Measurements from ENCODE around the gene SCARB1. TPM values are rescaled to one million over a fixed set of nuclear protein-coding genes. Genes with fewer than 3 reads are reported as not detected.
A peak's percentile ranks its signal among the peaks of the same experiment; 100 is the strongest.

The SCARB1 gene
- total RNA-seq, 2 experiments from 2014 or later, result 22.9 to 24.1 TPM

- POLR2A ChIA-PET, result no interaction called here
- DNase-seq, result no peak
- Mint-ChIP-seq H3K27ac (no peak overlapping the region), H3K36me3 (ENCODE audit: low read depth) (peaks cover 2% of the 10 kb centered on the region), H3K9me3 (ENCODE audit: low read depth) (peaks cover 18% of the 10 kb centered on the region), H3K27me3 (peaks cover 20% of the 10 kb centered on the region), H3K4me3 (no peak overlapping the region), H3K4me1 (peaks cover 18% of the 10 kb centered on the region)
- no peak for ATAC-seq
- CTCF ChIA-PET, result interaction anchor here (1.3 to 1.5 kb wide), 2 partner anchors 15 to 16 kb away, joined by 4 to 6 read pairs; no protein-coding TSS in a partner anchor
- intact Hi-C loops (cut with DNase I, micrococcal nuclease), result no loop called here
Measured at GRCh38 chr12:124756760-124757159, 106.9 kb downstream of the SCARB1 start.

DNA sequence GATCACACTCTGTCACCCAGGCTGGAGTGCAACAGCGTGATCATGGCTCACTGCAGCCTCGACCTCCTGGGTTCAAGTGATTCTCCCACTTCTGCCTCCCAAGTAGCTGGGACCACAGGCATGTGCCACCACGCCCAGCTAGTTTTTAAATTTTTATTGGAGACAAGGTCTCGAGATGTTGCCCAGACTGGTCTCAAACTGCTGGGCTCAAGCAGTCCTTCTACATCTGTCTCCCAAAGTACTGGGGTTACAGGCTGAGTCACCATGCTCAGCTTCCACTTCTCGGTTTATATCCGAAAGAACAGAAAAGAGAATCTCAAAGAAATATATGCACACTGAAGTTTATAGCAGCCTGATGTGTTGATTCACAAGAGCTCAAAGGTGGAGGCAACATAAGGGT, 107.5 kb downstream of the SCARB1 start:
- Mint-ChIP-seq H3K9me3 (ENCODE audit: low read depth) (peaks cover 18% of the 10 kb centered on the region), H3K4me1 (peaks cover 13% of the 10 kb centered on the region), H3K27me3 (peaks cover 20% of the 10 kb centered on the region), H3K36me3 (ENCODE audit: low read depth) (peaks cover 2% of the 10 kb centered on the region), H3K27ac (no peak overlapping the region), H3K4me3 (no peak overlapping the region)
- ATAC-seq, result no peak
- no peak for DNase-seq
- CTCF ChIA-PET, result interaction anchor here (1.3 to 1.5 kb wide), 2 partner anchors 16 kb away, joined by 4 to 6 read pairs; no protein-coding TSS in a partner anchor
- intact Hi-C loops (cut with DNase I, micrococcal nuclease), result no loop called here
- POLR2A ChIA-PET, result no interaction called here

DNA sequence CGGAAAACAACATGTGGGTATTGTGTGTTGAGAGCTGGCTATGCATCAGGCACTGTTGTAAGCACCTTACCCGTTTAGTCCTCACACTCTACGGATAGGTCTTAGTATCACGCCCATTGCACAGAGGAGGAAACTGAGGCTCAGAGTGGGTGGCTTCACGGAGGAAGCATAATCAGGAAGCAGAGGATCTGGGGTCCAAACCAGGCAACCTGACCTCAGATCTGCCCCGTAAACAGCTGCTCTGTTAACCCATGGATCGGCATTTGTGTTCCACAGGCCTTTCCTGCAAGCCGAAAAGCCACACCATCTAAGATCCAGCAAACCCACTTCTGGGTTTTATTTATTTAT, 107.9 kb downstream of the SCARB1 start:
- POLR2A ChIA-PET, result interaction anchor here (0.7 kb wide), 1 partner anchor 692 kb away, joined by 5 read pairs; no protein-coding TSS in a partner anchor
- no peak for ATAC-seq

DNA sequence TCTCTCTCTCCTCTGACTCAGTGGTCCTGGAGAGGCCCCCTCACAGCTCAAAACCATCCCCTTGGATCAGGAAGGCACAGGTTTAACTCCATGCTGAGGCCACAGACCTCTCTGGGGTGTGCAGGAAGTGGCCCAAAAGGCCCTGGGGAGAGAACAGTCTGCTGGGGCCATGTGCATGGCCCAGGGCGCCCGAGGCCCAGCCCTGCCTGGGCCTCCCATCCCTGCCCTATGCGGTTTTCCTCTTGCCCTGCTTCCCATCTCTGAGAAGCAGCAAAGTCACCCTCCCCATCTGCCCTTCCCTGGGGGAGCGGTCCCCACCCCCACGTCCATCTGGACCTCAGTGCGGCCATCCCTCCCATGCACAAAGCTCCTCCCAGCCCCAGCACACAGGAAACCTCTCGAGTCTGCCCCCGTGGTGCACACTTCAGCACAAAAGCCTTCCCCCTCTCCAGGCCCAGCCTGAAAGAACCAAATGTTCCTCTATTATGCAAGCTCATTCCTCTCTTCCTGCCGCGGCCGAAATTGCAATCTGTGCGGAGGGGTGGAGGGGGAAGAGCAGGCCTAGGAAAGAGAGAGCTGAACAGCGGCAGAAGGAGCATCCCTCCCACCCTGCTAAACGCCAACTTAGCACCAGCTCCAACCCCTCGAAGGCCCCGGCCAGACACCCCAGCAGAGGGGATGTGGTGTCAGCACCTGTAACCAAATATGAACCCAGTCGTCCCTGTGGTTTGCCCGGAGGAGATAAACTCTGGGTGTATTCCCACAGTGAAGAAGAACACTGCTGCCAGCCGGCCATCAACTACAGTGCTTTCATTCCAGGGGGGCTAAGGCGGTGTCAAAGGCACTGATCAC, 108.5 kb downstream of the SCARB1 start:
- H3K9me3 Mint-ChIP-seq (ENCODE audit: low read depth), result peaks cover 18% of the 10 kb centered on the region
- H3K4me3 Mint-ChIP-seq, result no peak overlapping the region
- ChIA-PET POLR2A (interaction anchor here (0.7 kb wide), 1 partner anchor 691 kb away, joined by 5 read pairs; no protein-coding TSS in a partner anchor), CTCF (interaction anchor here (1.3 kb wide), 1 partner anchor 17 kb away, joined by 4 read pairs; no protein-coding TSS in a partner anchor)
- peaks cover 19% of the 10 kb centered on the region for H3K27me3 Mint-ChIP-seq
- peaks cover 2% of the 10 kb centered on the region for H3K36me3 Mint-ChIP-seq (ENCODE audit: low read depth)
- H3K4me1 Mint-ChIP-seq, result peaks cover 7% of the 10 kb centered on the region
- H3K27ac Mint-ChIP-seq, result no peak overlapping the region
- intact Hi-C loops (cut with DNase I, micrococcal nuclease), result no loop called here
- peak; percentile 33 for ATAC-seq
- DNase-seq, result no peak

More for the DNA sequence above, 107.9 kb downstream of the SCARB1 start:
- CTCF ChIA-PET, result interaction anchor here (1.3 to 1.5 kb wide), 2 partner anchors 15 to 16 kb away, joined by 4 to 6 read pairs; no protein-coding TSS in a partner anchor
- Mint-ChIP-seq H3K4me1 (peaks cover 10% of the 10 kb centered on the region), H3K9me3 (ENCODE audit: low read depth) (peaks cover 18% of the 10 kb centered on the region), H3K4me3 (no peak overlapping the region), H3K27me3 (peaks cover 20% of the 10 kb centered on the region), H3K27ac (no peak overlapping the region), H3K36me3 (ENCODE audit: low read depth) (peaks cover 2% of the 10 kb centered on the region)
- intact Hi-C loops (cut with DNase I, micrococcal nuclease), result no loop called here
- no peak for DNase-seq

DNA sequence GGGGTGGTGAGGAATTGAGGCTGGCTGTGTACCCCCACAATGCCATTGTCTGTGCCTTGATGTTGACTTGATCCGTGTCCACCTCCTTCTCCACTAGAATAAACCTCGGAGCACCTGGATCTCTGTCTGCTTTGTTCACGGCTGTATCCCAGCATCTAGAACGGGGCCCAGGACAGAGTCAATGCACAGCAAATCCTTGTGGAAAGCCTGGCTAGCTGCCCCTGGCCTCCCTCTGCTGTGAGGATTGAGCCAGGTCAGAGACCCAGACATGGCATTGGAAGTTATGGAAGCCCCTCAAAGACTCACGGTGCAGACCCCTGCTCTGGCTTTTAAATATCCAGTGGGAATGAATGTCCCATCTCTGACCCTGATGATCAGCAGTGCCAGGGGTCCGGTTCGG, 109.2 kb downstream of the SCARB1 start:
- intact Hi-C loops (cut with DNase I, micrococcal nuclease), result no loop called here

GRCh38 chr12:124753993-124754392, 109.7 kb downstream of the SCARB1 start:
- DNase-seq (no peak), ATAC-seq (no peak)
- H3K9me3 Mint-ChIP-seq (ENCODE audit: low read depth), result peaks cover 18% of the 10 kb centered on the region
- no peak overlapping the region for H3K4me3 Mint-ChIP-seq
- peaks cover 7% of the 10 kb centered on the region for H3K4me1 Mint-ChIP-seq
- H3K36me3 Mint-ChIP-seq (ENCODE audit: low read depth), result peaks cover 2% of the 10 kb centered on the region
- peaks cover 20% of the 10 kb centered on the region for H3K27me3 Mint-ChIP-seq
- ChIA-PET CTCF (interaction anchor here (0.7 to 1.5 kb wide), 3 partner anchors 9 to 13 kb away, joined by 3 to 8 read pairs (median 4); no protein-coding TSS in a partner anchor), POLR2A (no interaction called here)
- intact Hi-C loops (cut with DNase I, micrococcal nuclease), result no loop called here
- H3K27ac Mint-ChIP-seq, result no peak overlapping the region

More for the DNA sequence above, 109.2 kb downstream of the SCARB1 start:
- Mint-ChIP-seq H3K4me3 (no peak overlapping the region), H3K36me3 (ENCODE audit: low read depth) (peaks cover 2% of the 10 kb centered on the region), H3K27ac (no peak overlapping the region), H3K27me3 (peaks cover 20% of the 10 kb centered on the region), H3K4me1 (peaks cover 7% of the 10 kb centered on the region), H3K9me3 (ENCODE audit: low read depth) (peaks cover 18% of the 10 kb centered on the region)
- ChIA-PET CTCF (interaction anchor here (1.5 kb wide), 1 partner anchor 10 kb away, joined by 4 read pairs; no protein-coding TSS in a partner anchor), POLR2A (no interaction called here)
- ATAC-seq, result no peak
- no peak for DNase-seq

DNA sequence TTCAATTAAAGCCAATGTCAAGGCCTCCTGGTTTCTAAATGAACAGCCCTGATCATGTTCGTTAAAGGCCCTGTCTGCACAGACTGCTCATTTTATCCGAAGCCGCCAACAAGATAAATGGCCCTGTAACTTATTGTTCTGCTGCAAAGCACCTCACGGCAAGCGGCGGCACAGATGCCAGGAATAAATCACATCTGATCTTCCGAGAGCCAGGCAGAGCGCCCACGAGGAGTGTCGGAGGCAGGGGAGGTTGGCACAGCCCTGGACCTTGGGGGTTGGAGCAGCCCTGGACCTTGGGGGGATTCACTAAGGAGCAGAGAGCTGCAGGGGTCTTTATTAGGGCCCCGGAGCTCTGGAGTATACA, 110.5 kb downstream of the SCARB1 start:
- Mint-ChIP-seq H3K27ac (no peak overlapping the region), H3K4me1 (peaks cover 7% of the 10 kb centered on the region), H3K36me3 (ENCODE audit: low read depth) (peaks cover 2% of the 10 kb centered on the region), H3K9me3 (ENCODE audit: low read depth) (peaks cover 18% of the 10 kb centered on the region), H3K4me3 (no peak overlapping the region), H3K27me3 (peaks cover 20% of the 10 kb centered on the region)
- no peak for ATAC-seq
- intact Hi-C loops (cut with DNase I, micrococcal nuclease), result no loop called here
- DNase-seq, result no peak
- POLR2A ChIA-PET, result no interaction called here
- CTCF ChIA-PET, result interaction anchor here (0.7 to 1.5 kb wide), 3 partner anchors 9 to 12 kb away, joined by 3 to 8 read pairs (median 4); no protein-coding TSS in a partner anchor

- ChIA-PET POLR2A (interaction anchor here (0.5 kb wide), 1 partner anchor 8 kb away, joined by 7 read pairs; no protein-coding TSS in a partner anchor), CTCF (interaction anchor here (1.5 to 1.7 kb wide), 2 partner anchors 12 to 13 kb away, joined by 4 read pairs; no protein-coding TSS in a partner anchor)
- peaks cover 20% of the 10 kb centered on the region for H3K27me3 Mint-ChIP-seq
- intact Hi-C loops (cut with DNase I, micrococcal nuclease), result no loop called here
- peaks cover 7% of the 10 kb centered on the region for H3K4me1 Mint-ChIP-seq
- peaks cover 16% of the 10 kb centered on the region for H3K9me3 Mint-ChIP-seq (ENCODE audit: low read depth)
- no peak overlapping the region for H3K27ac Mint-ChIP-seq
- H3K36me3 Mint-ChIP-seq (ENCODE audit: low read depth), result peaks cover 2% of the 10 kb centered on the region
- DNase-seq, result no peak
- ATAC-seq, result no peak
- H3K4me3 Mint-ChIP-seq, result no peak overlapping the region
Measured at GRCh38 chr12:124752437-124753227, 111.0 kb downstream of the SCARB1 start.

DNA sequence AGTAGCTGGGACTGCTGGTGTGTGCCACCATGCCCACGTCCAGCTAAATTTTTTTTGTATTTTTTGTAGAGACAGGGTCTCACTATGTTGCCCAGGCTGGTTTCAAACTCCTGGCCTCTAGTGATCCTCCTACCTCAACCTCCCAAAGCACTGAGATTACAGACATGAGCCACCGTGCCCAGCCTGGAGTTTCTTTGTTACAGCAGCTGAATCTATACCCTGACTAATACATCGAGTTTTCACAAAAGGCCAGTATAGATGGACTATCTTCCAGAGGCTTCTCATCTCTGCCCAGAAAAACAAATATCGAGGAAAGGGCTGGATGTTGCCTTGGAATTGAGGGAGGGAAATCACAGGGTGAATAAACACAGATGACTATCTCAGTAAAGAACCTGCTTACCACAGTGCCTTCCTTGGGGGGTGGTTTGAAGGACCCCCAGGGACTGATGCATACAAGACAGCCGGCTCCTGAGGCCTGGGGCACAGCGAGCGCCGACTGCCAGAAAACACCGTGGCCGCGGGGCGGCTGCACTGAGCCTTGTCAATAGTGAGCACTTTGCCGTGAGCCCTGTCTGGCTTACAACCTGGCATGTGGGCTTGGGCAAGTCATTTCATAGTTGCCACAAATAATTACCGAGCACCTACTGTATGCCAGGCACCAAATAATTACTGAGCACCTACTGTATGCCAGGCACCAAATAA, 111.9 kb downstream of the SCARB1 start:
- Mint-ChIP-seq H3K27me3 (peaks cover 17% of the 10 kb centered on the region), H3K4me3 (no peak overlapping the region), H3K4me1 (peaks cover 7% of the 10 kb centered on the region), H3K36me3 (ENCODE audit: low read depth) (peaks cover 2% of the 10 kb centered on the region), H3K9me3 (ENCODE audit: low read depth) (peaks cover 10% of the 10 kb centered on the region), H3K27ac (no peak overlapping the region)
- intact Hi-C loops (cut with DNase I, micrococcal nuclease), result no loop called here
- ChIA-PET CTCF (interaction anchor here (1.7 to 2.0 kb wide), 2 partner anchors 12 to 14 kb away, joined by 4 to 5 read pairs; no protein-coding TSS in a partner anchor), POLR2A (interaction anchor here (0.5 kb wide), 1 partner anchor 9 kb away, joined by 7 read pairs; no protein-coding TSS in a partner anchor)
- ATAC-seq (no peak), DNase-seq (no peak)

DNA sequence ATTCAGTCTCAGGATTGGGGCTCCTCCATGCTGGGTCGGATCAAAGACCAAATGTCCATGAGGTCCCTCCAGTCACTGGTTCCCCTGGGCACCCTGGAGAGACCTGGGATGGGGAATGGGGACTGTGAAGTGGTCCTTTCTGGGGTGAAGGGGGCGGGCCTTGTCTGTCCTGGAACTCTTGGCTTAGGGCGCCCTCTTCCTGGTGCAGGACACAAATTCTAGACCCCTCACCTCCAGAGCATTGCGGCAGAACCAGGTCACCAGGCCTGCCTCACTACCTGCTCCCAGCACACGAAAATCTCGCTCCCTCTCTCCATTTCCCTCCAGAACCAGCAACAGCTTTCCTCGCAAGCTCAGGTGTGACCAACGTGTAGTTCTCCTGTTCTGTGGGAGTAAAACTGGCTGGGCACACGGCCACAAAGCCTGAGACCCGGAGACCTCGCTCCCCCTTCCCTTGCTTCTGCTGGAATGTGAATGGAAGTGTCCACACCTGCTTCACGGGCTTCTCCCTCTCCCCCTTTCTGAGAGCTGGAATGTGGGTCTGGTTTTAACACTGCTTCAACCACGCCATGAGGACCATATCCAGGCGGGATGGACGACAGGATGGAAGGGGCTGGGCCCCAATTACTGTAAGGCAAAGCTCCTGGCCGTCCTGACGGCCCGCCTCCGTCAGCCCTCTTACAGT, 112.7 kb downstream of the SCARB1 start:
- Mint-ChIP-seq H3K27ac (no peak overlapping the region), H3K4me1 (peaks cover 14% of the 10 kb centered on the region), H3K4me3 (no peak overlapping the region), H3K27me3 (peaks cover 15% of the 10 kb centered on the region), H3K9me3 (ENCODE audit: low read depth) (peaks cover 6% of the 10 kb centered on the region), H3K36me3 (ENCODE audit: low read depth) (peaks cover 2% of the 10 kb centered on the region)
- intact Hi-C loops (cut with DNase I, micrococcal nuclease), result no loop called here
- DNase-seq (no peak), ATAC-seq (no peak)
- CTCF ChIA-PET, result interaction anchor here (1.7 to 2.0 kb wide), 2 partner anchors 11 to 14 kb away, joined by 4 to 5 read pairs; no protein-coding TSS in a partner anchor
- POLR2A ChIA-PET, result no interaction called here

Measured in activated CD4-positive, alpha-beta T cell treated with anti-CD3 and anti-CD28 coated beads for 36 hours (primary cell).